HepG2 (cell line): ENCODE measurements around the gene ING2. TPM values are rescaled to one million over a fixed set of nuclear protein-coding genes. Genes with fewer than 3 reads are reported as not detected.

Experiments
- ATAC-seq: fragments of 200-7000 bp; cut with Tn5 transposase; 3 replicates; pipeline ENCODE4 v1.9.1; 2020; ENCODE audit warnings: mild to moderate bottlenecking, moderate library complexity
- BruUV-seq: library from RNA; stranded (reverse); fragments of 400-500 nt; replicated peaks from 2 replicates; lab custom pipeline; 2021; lab: Mats Ljungman, UMichigan
- CTCF ChIA-PET: fragments of 300-600 bp; formaldehyde crosslinking; extraction: SDS; loops from one replicate; lab custom pipeline; 2021; ENCODE audit warnings: low total read pairs, inconsistent platforms, low intra/inter-chr PET ratio; lab: Yijun Ruan, JAX
- POLR2A ChIA-PET: fragments of 350-600 bp; sonication (Branson Sonifier 250); formaldehyde crosslinking; loops from one replicate; lab custom pipeline; 2020; ENCODE audit warnings: antibody characterized with exemption, inconsistent platforms; lab: Yijun Ruan, JAX
- DNase-seq: peaks from one replicate; pipeline ENCODE4 v3.0.0-alpha.2; 2015; ENCODE audit warnings: low spot score
- FAIRE-seq: peaks from 3 replicates; lab custom pipeline; 2011; peaks lifted over from hg19 to GRCh38; lab: Jason Lieb, UNC
- H2AFZ ChIP-seq: one replicate; pipeline ENCODE4 v1.6.1; 2011; ENCODE audit warnings: low read length, inconsistent platforms
- H3K27ac ChIP-seq: fragments of 300-600 bp; 3 replicates; pipeline ENCODE4 v1.8.0; 2011; ENCODE audit warnings: mixed run types, mild to moderate bottlenecking, mixed read lengths, low read length, inconsistent platforms; ENCODE audit not compliant: insufficient read depth; ENCODE audit errors: extremely low read length
- H3K27me3 ChIP-seq, 2 experiments: fragments of 200-600 bp in 1 of 2; 2 replicates in 1 of 2; 3 replicates in 1 of 2; pipeline versions ENCODE4 v1.6.0 to v1.8.0; 2011; ENCODE audit warnings: low read length in 2 of 2, mild to moderate bottlenecking in 2 of 2, moderate library complexity in 2 of 2, inconsistent platforms in 1 of 2; ENCODE audit not compliant: insufficient read depth in 2 of 2, control insufficient read depth in 1 of 2
- H3K36me3 ChIP-seq, 2 experiments: fragments of 200-600 bp in 1 of 2; replicated peaks in 1 of 2; 2 replicates in 1 of 2; 3 replicates in 1 of 2; pipeline versions ENCODE4 v1.5.1 to v1.8.0; 2011; ENCODE audit warnings: low read length in 2 of 2, inconsistent platforms in 1 of 2; ENCODE audit not compliant: insufficient read depth in 2 of 2, control insufficient read depth in 1 of 2
- H3K4me1 ChIP-seq: 2 replicates; pipeline ENCODE4 v1.5.1; 2012; ENCODE audit warnings: low read length, inconsistent platforms; ENCODE audit not compliant: insufficient read depth
- H3K4me2 ChIP-seq: 2 replicates; pipeline ENCODE4 v1.6.0; 2011; ENCODE audit warnings: low read depth, low read length, inconsistent platforms
- H3K4me3 ChIP-seq, 3 experiments: fragments of 200-600 bp in 1 of 3; sonication (generic), shearing (Covaris generic) in 1 of 3; replicated peaks in 1 of 3; 2 replicates each; pipeline ENCODE4 v1.5.1; 2011 to 2016; ENCODE audit warnings: low read length in 3 of 3, inconsistent platforms in 2 of 3, low read depth in 2 of 3, mild to moderate bottlenecking in 2 of 3, control low read depth in 1 of 3, mixed read lengths in 1 of 3; ENCODE audit not compliant: insufficient read depth in 1 of 3
- H3K79me2 ChIP-seq: one replicate; pipeline ENCODE4 v1.6.1; 2011; ENCODE audit warnings: low read length, inconsistent platforms; ENCODE audit not compliant: insufficient read depth
- H3K9ac ChIP-seq: 2 replicates; pipeline ENCODE4 v1.6.0; 2011; ENCODE audit warnings: mild to moderate bottlenecking, low read depth, low read length, inconsistent platforms; ENCODE audit not compliant: insufficient read depth
- H3K9me3 ChIP-seq: 2 replicates; pipeline ENCODE4 v1.5.1; 2012; ENCODE audit warnings: mild to moderate bottlenecking, low read length
- H4K20me1 ChIP-seq: 2 replicates; pipeline ENCODE4 v1.6.0; 2011; ENCODE audit warnings: inconsistent platforms, mild to moderate bottlenecking, low read length, moderate library complexity; ENCODE audit not compliant: insufficient read depth
- DNMT1 ChIP-seq: sonication (generic); formaldehyde crosslinking; IDR thresholded peaks from 2 replicates; pipeline ENCODE4 v1.5.1; 2020; ENCODE audit warnings: mild to moderate bottlenecking, missing genetic modification reagents
- GPN1 ChIP-seq: sonication (generic); formaldehyde crosslinking; IDR thresholded peaks from 2 replicates; pipeline ENCODE4 v1.5.1; 2020; ENCODE audit warnings: missing genetic modification reagents, borderline replicate concordance
- MAFF ChIP-seq: IDR thresholded peaks from 2 replicates; pipeline ENCODE4 v1.6.1; 2011; ENCODE audit warnings: low read depth, low read length, improper control_type of control experiment
- RARG ChIP-seq: sonication (generic); formaldehyde crosslinking; IDR thresholded peaks from 2 replicates; pipeline ENCODE4 v1.4.0; 2020; ENCODE audit warnings: low read depth, mild to moderate bottlenecking, missing genetic modification reagents
- SMAD1 ChIP-seq: sonication (generic); formaldehyde crosslinking; IDR thresholded peaks from 2 replicates; pipeline ENCODE4 v1.4.0; 2020; ENCODE audit warnings: missing genetic modification reagents, low read depth, mild to moderate bottlenecking, borderline replicate concordance
- TEAD2 ChIP-seq: sonication (generic); formaldehyde crosslinking; IDR thresholded peaks from 2 replicates; pipeline ENCODE4 v1.9.0; 2021; ENCODE audit warnings: missing genetic modification reagents
- TSC22D2 ChIP-seq: sonication (generic); formaldehyde crosslinking; IDR thresholded peaks from 2 replicates; pipeline ENCODE4 v1.5.1; 2020; ENCODE audit warnings: missing genetic modification reagents, mild to moderate bottlenecking, borderline replicate concordance
- ZFP36L1 ChIP-seq: sonication (generic); formaldehyde crosslinking; IDR thresholded peaks from 2 replicates; pipeline ENCODE4 v1.8.0; 2022; ENCODE audit warnings: mild to moderate bottlenecking, missing genetic modification reagents, moderate library complexity
- ZNF761 ChIP-seq: sonication (generic); formaldehyde crosslinking; conservative IDR thresholded peaks from 2 replicates; pipeline ENCODE4 v1.4.0; 2020; ENCODE audit warnings: mild to moderate bottlenecking, missing genetic modification reagents
- WGBS: methylation state at CpG from one replicate; pipeline ENCODE4 v1.1.6; 2017; ENCODE audit warnings: low lambda C conversion rate; 5-methylcytosine and 5-hydroxymethylcytosine counted together
- in situ Hi-C: cut with HindIII; loops from 2 replicates; pipeline ENCODE4 v1.10.0; 2017; ENCODE audit warnings: low pct_unique_long_range_greater_than_20kb; ENCODE audit not compliant: extremely low pct_ligation_motif_present
- intact Hi-C: fragments of 100-400 bp; cut with micrococcal nuclease; formaldehyde crosslinking; loops from one replicate; pipeline ENCODE4 v1.10.0; 2022; ENCODE audit not compliant: unreplicated experiment
- polyA plus RNA-seq, 8 experiments: library from polyadenylated mRNA; depleted of rRNA in 3 of 8; stranded (reverse) in 7 of 8; unstranded in 1 of 8; fragments of >200 nt; fragmentation: Illumina TruSeq in 4 of 8; extraction: Trizol in 4 of 8; gene quantifications; 2 replicates each; pipeline versions ENCODE4 v1.2.1 to v1.2.3, GENCODE V29; 2011 to 2016; ENCODE audit warnings: low read depth in 4 of 8, missing spikeins in 1 of 8, mixed read lengths in 1 of 8; ENCODE audit not compliant: insufficient read depth in 1 of 8
- total RNA-seq, 5 experiments: library from RNA; depleted of rRNA; stranded (reverse); fragments of >200 nt; fragmentation: Illumina TruSeq; extraction: Trizol; gene quantifications; 2 replicates each; pipeline ENCODE4 v1.2.3, GENCODE V29; 2016; ENCODE audit warnings: low read depth in 1 of 5
- TF ChIP-seq, protein P1 (sequence below): sonication (generic); formaldehyde crosslinking; IDR thresholded peaks from 2 replicates; pipeline ENCODE4 v1.4.0; 2020; ENCODE audit warnings: missing genetic modification reagents
- TF ChIP-seq, protein P2 (sequence below): sonication (generic); formaldehyde crosslinking; IDR thresholded peaks from 2 replicates; pipeline ENCODE4 v1.4.0; 2020; ENCODE audit warnings: missing genetic modification reagents, borderline replicate concordance
- TF ChIP-seq, protein P3 (sequence below): sonication (generic); formaldehyde crosslinking; IDR thresholded peaks from 2 replicates; pipeline ENCODE4 v1.4.0; 2020; ENCODE audit warnings: missing genetic modification reagents

Gene ING2
- total and polyA plus RNA-seq, 2 of the 13 experiments (the other 11 are each of a cell fraction or from before 2014, with no cell fraction given): 6.6 to 12.4 TPM

DNA sequence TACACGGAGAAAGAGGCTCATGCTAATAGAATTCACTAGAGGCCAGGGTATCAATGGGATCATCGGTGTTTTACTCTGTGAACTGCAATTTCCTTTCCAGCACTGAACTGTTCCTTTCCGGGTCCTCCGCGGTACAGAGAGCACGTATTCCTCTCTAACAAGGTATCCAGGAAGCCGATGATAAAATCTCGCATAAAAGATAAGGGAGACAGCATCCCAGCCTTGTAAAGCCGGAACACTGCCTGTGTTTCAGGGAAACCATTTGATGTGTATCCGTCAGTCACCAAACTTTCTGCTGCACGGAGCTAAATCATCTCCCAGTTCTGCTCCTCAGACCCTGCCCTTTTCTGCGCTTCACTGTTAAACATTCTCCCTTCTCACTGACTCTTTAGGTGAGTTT lies 54.0 kb downstream of the ING2 start (continued):
- TF ChIP-seq, protein P1, sequence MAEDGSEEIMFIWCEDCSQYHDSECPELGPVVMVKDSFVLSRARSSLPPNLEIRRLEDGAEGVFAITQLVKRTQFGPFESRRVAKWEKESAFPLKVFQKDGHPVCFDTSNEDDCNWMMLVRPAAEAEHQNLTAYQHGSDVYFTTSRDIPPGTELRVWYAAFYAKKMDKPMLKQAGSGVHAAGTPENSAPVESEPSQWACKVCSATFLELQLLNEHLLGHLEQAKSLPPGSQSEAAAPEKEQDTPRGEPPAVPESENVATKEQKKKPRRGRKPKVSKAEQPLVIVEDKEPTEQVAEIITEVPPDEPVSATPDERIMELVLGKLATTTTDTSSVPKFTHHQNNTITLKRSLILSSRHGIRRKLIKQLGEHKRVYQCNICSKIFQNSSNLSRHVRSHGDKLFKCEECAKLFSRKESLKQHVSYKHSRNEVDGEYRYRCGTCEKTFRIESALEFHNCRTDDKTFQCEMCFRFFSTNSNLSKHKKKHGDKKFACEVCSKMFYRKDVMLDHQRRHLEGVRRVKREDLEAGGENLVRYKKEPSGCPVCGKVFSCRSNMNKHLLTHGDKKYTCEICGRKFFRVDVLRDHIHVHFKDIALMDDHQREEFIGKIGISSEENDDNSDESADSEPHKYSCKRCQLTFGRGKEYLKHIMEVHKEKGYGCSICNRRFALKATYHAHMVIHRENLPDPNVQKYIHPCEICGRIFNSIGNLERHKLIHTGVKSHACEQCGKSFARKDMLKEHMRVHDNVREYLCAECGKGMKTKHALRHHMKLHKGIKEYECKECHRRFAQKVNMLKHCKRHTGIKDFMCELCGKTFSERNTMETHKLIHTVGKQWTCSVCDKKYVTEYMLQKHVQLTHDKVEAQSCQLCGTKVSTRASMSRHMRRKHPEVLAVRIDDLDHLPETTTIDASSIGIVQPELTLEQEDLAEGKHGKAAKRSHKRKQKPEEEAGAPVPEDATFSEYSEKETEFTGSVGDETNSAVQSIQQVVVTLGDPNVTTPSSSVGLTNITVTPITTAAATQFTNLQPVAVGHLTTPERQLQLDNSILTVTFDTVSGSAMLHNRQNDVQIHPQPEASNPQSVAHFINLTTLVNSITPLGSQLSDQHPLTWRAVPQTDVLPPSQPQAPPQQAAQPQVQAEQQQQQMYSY: no peak
- TF ChIP-seq, protein P2, sequence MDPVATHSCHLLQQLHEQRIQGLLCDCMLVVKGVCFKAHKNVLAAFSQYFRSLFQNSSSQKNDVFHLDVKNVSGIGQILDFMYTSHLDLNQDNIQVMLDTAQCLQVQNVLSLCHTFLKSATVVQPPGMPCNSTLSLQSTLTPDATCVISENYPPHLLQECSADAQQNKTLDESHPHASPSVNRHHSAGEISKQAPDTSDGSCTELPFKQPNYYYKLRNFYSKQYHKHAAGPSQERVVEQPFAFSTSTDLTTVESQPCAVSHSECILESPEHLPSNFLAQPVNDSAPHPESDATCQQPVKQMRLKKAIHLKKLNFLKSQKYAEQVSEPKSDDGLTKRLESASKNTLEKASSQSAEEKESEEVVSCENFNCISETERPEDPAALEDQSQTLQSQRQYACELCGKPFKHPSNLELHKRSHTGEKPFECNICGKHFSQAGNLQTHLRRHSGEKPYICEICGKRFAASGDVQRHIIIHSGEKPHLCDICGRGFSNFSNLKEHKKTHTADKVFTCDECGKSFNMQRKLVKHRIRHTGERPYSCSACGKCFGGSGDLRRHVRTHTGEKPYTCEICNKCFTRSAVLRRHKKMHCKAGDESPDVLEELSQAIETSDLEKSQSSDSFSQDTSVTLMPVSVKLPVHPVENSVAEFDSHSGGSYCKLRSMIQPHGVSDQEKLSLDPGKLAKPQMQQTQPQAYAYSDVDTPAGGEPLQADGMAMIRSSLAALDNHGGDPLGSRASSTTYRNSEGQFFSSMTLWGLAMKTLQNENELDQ (CRISPR knock-in tag): no peak
- TF ChIP-seq MAFF: no peak
- TF ChIP-seq TEAD2: no peak

DNA sequence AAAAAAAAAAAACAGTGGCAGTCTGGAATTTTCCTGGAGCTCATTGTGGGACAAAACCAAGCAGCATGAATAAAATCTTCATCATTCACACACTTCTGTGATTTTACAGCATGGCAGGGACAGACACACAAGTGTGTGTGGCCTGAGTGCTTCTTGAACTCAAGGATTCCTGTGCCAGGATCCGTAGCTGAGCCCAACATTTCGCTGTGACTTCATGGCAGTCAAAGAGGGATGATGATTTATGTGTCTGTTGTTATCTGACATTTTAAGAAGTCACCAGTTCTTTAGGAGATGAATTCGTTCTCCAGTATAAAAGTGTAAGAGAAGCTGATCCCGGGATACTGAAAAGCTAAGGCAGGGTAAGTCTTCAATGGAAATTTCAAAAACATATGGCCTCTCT lies 57.0 kb downstream of the ING2 start:
- H3K4me1 ChIP-seq: no peaks in the 10 kb centered on the region
- ChIA-PET POLR2A (no interaction called here), CTCF (no interaction called here)
- no peaks in the 10 kb centered on the region for H4K20me1 ChIP-seq
- 1% methylated on average over 4 of the region's 4 CpGs for WGBS
- H3K36me3 ChIP-seq: no peaks in the 10 kb centered on the region
- no peak for TF ChIP-seq ZNF761 (CRISPR knock-in tag)
- no peak for TF ChIP-seq TSC22D2
- no peak for TF ChIP-seq RARG
- TF ChIP-seq ZFP36L1: no peak
- no peak for TF ChIP-seq GPN1 (CRISPR knock-in tag)
- no peak for TF ChIP-seq DNMT1 (CRISPR knock-in tag)
- TF ChIP-seq, protein P3, sequence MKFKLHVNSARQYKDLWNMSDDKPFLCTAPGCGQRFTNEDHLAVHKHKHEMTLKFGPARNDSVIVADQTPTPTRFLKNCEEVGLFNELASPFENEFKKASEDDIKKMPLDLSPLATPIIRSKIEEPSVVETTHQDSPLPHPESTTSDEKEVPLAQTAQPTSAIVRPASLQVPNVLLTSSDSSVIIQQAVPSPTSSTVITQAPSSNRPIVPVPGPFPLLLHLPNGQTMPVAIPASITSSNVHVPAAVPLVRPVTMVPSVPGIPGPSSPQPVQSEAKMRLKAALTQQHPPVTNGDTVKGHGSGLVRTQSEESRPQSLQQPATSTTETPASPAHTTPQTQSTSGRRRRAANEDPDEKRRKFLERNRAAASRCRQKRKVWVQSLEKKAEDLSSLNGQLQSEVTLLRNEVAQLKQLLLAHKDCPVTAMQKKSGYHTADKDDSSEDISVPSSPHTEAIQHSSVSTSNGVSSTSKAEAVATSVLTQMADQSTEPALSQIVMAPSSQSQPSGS (CRISPR knock-in tag): no peak
- TF ChIP-seq SMAD1 (CRISPR knock-in tag): no peak
- in situ Hi-C loops: no loop called here
- no peak for FAIRE-seq
- ATAC-seq: no peak
- no peak overlapping the region for H3K4me3 ChIP-seq
- no TSS peak for BruUV-seq
- H2AFZ ChIP-seq: no peak overlapping the region
- no peak overlapping the region for H3K9ac ChIP-seq
- H3K27me3 ChIP-seq: peaks cover 1 to 14% of the 10 kb centered on the region in 2 experiments; a peak in 4 of 5 replicates
- no peak for DNase-seq
- H3K4me2 ChIP-seq: no peak overlapping the region
- no peak overlapping the region for H3K27ac ChIP-seq
- H3K9me3 ChIP-seq: no peaks in the 10 kb centered on the region
- intact Hi-C loops: no loop called here
- no peaks in the 10 kb centered on the region for H3K79me2 ChIP-seq
